ENCODE data around the gene PKD2. TPM values are rescaled to one million over a fixed set of nuclear protein-coding genes. Genes with fewer than 3 reads are reported as not detected.

Gene PKD2
- total and polyA plus RNA-seq, 2 of the 4 experiments (the other 2 are of a cell fraction): 43.8 to 51.3 TPM

Small RNA genes within 50 kb of the gene (microRNA-seq; reads per million reads assigned to microRNA genes)
- not detected for gene RNU1-36P (ENCODE audit: insufficient read depth, insufficient read length)

Small RNA genes within 50 kb of the gene (small RNA-seq; reads per million reads assigned to genes)
- 0 to 7.2 (median 0) reads per million in 5 experiments for gene RNU1-36P

Other genes starting within 250 kb of the PKD2 start
- not detected in 2 replicates for gene IBSP, start 208.1 kb upstream of the PKD2 start, total RNA-seq (2012; rRNA removed)
- not detected in 2 replicates for gene IBSP, start 208.1 kb upstream of the PKD2 start, polyA plus RNA-seq (2012; rRNA removed)
- not detected in 2 replicates for gene MEPE, start 174.7 kb upstream of the PKD2 start, total RNA-seq (2012; rRNA removed)
- gene MEPE, start 174.7 kb upstream of the PKD2 start, polyA plus RNA-seq (2012; rRNA removed): not detected in 2 replicates
- 0.18 and 0.28 TPM in 2 replicates for gene SPP1, start 31.9 kb upstream of the PKD2 start, total RNA-seq (2012; rRNA removed)
- gene SPP1, start 31.9 kb upstream of the PKD2 start, polyA plus RNA-seq (2012; rRNA removed): 0.50 and 0.62 TPM in 2 replicates
- gene ABCG2, start 151.0 kb downstream of the PKD2 start, total RNA-seq (2012; rRNA removed): 1.1 and 1.4 TPM in 2 replicates
- 0.27 and 0.50 TPM in 2 replicates for gene ABCG2, start 151.0 kb downstream of the PKD2 start, polyA plus RNA-seq (2012; rRNA removed)

Data from IMR-90 (cell line).